Adrenal gland (tissue), 12 donors: ENCODE results near the gene KRTAP5-6. TPM values are rescaled to one million over a fixed set of nuclear protein-coding genes. Genes with fewer than 3 reads are reported as not detected.

ENCODE experiments used
- DNase-seq, 7 donors: peaks; one replicate each; pipeline ENCODE4 v3.0.0-alpha.2; 2019 to 2020
- H3K27ac ChIP-seq, 5 donors: fragments of 200-600 bp; sonication (generic) in 4 of 5; 1 replicate in 3 of 5; 2 replicates in 2 of 5; pipeline versions ENCODE4 v1.5.1 to v1.8.0; 2016 to 2020; ENCODE audit warnings: mild to moderate bottlenecking in 1 of 5
- H3K27me3 ChIP-seq: fragments of 200-600 bp; 2 replicates; pipeline ENCODE4 v1.8.0; 2021
- H3K36me3 ChIP-seq, 2 donors: fragments of 200-600 bp; replicated peaks in 1 of 2; 1 replicate in 1 of 2; 2 replicates in 1 of 2; pipeline versions ENCODE4 v1.5.1 to v1.8.0; 2018 to 2022
- H3K4me1 ChIP-seq, 2 donors: fragments of 200-600 bp; replicated peaks in 1 of 2; 1 replicate in 1 of 2; 2 replicates in 1 of 2; pipeline versions ENCODE4 v1.5.1 to v1.8.0; 2018 to 2021
- H3K4me3 ChIP-seq, 4 donors: fragments of 200-600 bp; sonication (generic) in 3 of 4; one replicate each; pipeline ENCODE4 v1.5.1; 2016 to 2018
- H3K9me3 ChIP-seq, 3 donors: fragments of 200-600 bp; sonication (generic) in 1 of 3; replicated peaks in 1 of 3; 1 replicate in 2 of 3; 2 replicates in 1 of 3; pipeline versions ENCODE4 v1.5.1 to v1.8.0; 2016 to 2021
- CTCF ChIP-seq, 6 experiments: fragments of 450-650 bp in 4 of 6; fragments of 200-600 bp in 2 of 6; sonication (generic) in 1 of 6; IDR thresholded peaks; 1 replicate in 5 of 6; 2 replicates in 1 of 6; pipeline versions ENCODE4 v1.5.1 to v1.8.0; 2016 to 2021; ENCODE audit warnings: antibody characterized with exemption in 6 of 6, mild to moderate bottlenecking in 2 of 6, moderate library complexity in 1 of 6
- POLR2A ChIP-seq, 2 donors: fragments of 450-650 bp; IDR thresholded peaks; one replicate each; pipeline ENCODE4 v1.6.1; 2017; ENCODE audit warnings: antibody characterized with exemption in 2 of 2, mild to moderate bottlenecking in 2 of 2, moderate library complexity in 1 of 2
- whole genome bisulfite sequencing, 4 donors: extraction: QIAGEN DNeasy Blood & Tissue Kit in 2 of 4; methylation state at CpG; one replicate each; pipeline versions ENCODE4 v1.1.5 to v1.1.7; 2013 to 2017; 5-methylcytosine and 5-hydroxymethylcytosine counted together
- intact Hi-C, 2 donors: fragments of 100-400 bp; cut with DNase I; formaldehyde crosslinking; loops; one replicate each; pipeline versions ENCODE4 v1.14.1 to v1.15.0; 2022 to 2023
- polyA plus RNA-seq, 3 donors: library from polyadenylated mRNA; stranded (reverse); fragments of 200-250 nt in 2 of 3; fragments of 350-450 nt in 1 of 3; fragmentation: Illumina TruSeq in 1 of 3; extraction: RNeasy Lipid Tissue Mini Kit (QIAGEN cat#74804) in 1 of 3; gene quantifications; one replicate each; pipeline ENCODE4 v1.2.3, GENCODE V29; 2013 to 2014
- total RNA-seq, 9 donors: library from RNA; depleted of rRNA in 4 of 9; stranded (reverse); fragments of >200 nt in 4 of 9; fragments of 120-200 nt in 1 of 9; fragmentation: NEBNext Ultra II Directional in 1 of 9; extraction: Animal tissue kit (Norgen Biotek cat#: 25700) in 1 of 9; gene quantifications; one replicate each; pipeline versions ENCODE4 v1.1.0 to v1.2.4, GENCODE V29; 2013 to 2023
- donor health status: healthy with polysubstance abuse.
- donor health status: Bipolar disorder and iron deficiency.
- donor health status: DM: yes; HTN: yes; CAD: no.
- donor health status: DM: no; HTN: no; CAD: no.
- donor health status: DM: no; HTN: no; CAD: no.
- donor health status: DM: yes; HTN: yes; CAD: no.

KRTAP5-6 gene
- total and polyA plus RNA-seq, 12 donors: 0.61 TPM; not detected in 11

GRCh38 chr11:1690167-1691025 is 6.6 kb upstream of the KRTAP5-6 start:
- 71 to 76% (median 72%) methylated on average over 17 to 22 of the region's 22 CpGs for WGBS, 4 donors
- H3K27ac ChIP-seq: no peak overlapping the region
- TF ChIP-seq CTCF (IDR thresholded peaks at IDR 0.05): no peak
- no peak for TF ChIP-seq POLR2A (IDR thresholded peaks at IDR 0.05)
- H3K4me1 ChIP-seq: peaks cover 7 to 11% of the 10 kb centered on the region in 2 donors
- H3K27me3 ChIP-seq: no peaks in the 10 kb centered on the region
- H3K36me3 ChIP-seq: no peaks in the 10 kb centered on the region
- H3K9me3 ChIP-seq: no peaks in the 10 kb centered on the region
- H3K4me3 ChIP-seq: no peak overlapping the region
- peak in 1 of 7 donors; percentile 31 for DNase-seq
- intact Hi-C loops: loop anchor here (5.0 kb wide), 3 partner anchors 38 to 462 kb away; no protein-coding TSS in a partner anchor

- Histone ChIP-seq H3K27ac (no peak overlapping the region), H3K9me3 (no peaks in the 10 kb centered on the region), H3K27me3 (no peaks in the 10 kb centered on the region), H3K4me3 (no peak overlapping the region), H3K4me1 (peaks cover 7 to 11% of the 10 kb centered on the region in 2 donors), H3K36me3 (no peaks in the 10 kb centered on the region)
- intact Hi-C loops: loop anchor here (5.0 kb wide), 3 partner anchors 39 to 461 kb away; no protein-coding TSS in a partner anchor
- WGBS, 4 donors: 76 to 86% (median 80%) methylated on average over 15 to 16 of the region's 16 CpGs
- TF ChIP-seq POLR2A (IDR thresholded peaks at IDR 0.05) (no peak), CTCF (IDR thresholded peaks at IDR 0.05) (no peak)
- no peak for DNase-seq
Measured at GRCh38 chr11:1691026-1691877, 5.7 kb upstream of the KRTAP5-6 start.

GRCh38 chr11:1691878-1692707 is 4.9 kb upstream of the KRTAP5-6 start:
- no peak overlapping the region for H3K27ac ChIP-seq

More at GRCh38 chr11:1691878-1692707, 4.9 kb upstream of the KRTAP5-6 start:
- Histone ChIP-seq H3K36me3 (no peaks in the 10 kb centered on the region), H3K9me3 (no peaks in the 10 kb centered on the region), H3K4me1 (peaks cover 7 to 11% of the 10 kb centered on the region in 2 donors), H3K27me3 (no peaks in the 10 kb centered on the region), H3K4me3 (no peak overlapping the region)
- peak in 1 of 7 donors; percentile 45 for DNase-seq
- TF ChIP-seq POLR2A (IDR thresholded peaks at IDR 0.05): no peak
- TF ChIP-seq CTCF (IDR thresholded peaks at IDR 0.05): no peak
- intact Hi-C loops: loop anchor here (2.0 to 5.0 kb wide), 4 partner anchors 40 to 460 kb away; no protein-coding TSS in a partner anchor
- WGBS, 4 donors: 83 to 87% (median 84%) methylated on average over 14 to 16 of the region's 16 CpGs
